ENCODE data around the gene MEF2C. TPM values are rescaled to one million over a fixed set of nuclear protein-coding genes. Genes with fewer than 3 reads are reported as not detected.
A peak's percentile ranks its signal among the peaks of the same experiment; 100 is the strongest.

The MEF2C gene
- total and polyA plus RNA-seq, 3 experiments from 2014 or later = 0.31 to 0.85 TPM; not detected in 1

DNA sequence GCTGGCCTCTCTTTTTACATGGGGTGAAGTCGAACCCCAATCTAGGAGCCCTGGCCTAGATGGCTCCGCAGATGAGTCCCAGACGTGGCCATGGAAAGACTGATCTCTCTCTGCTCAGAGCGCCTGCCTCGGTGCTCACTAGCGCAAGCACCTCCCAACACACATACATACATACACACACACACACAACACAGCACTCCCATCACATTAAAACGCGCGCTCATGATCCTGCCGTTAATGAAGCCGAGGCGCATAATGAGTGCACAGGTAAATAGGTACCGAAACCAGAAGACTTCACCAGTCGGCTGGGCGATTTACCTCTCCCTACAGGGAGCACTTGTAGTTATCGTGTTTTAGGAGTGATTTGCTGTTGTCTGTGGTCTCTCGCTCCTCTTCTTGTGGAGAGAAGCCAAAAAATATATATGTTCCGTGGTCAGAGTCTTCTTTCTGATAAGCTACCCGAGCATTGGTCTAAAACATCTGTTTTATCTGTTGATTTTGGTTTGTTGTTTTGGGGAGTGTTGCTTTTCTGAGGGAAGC, 207.7 kb downstream of the MEF2C start:
- peaks cover 23 to 36% (median 35%) of the 10 kb centered on the region in 3 donors for H3K4me1 Mint-ChIP-seq
- Histone ChIP-seq H3K27me3 (ENCODE audit: insufficient read depth, low read length, poor library complexity, severe bottlenecking) (peaks cover 69% of the 10 kb centered on the region), H3K27ac (ENCODE audit: low read depth, low read length) (no peak overlapping the region), H3K9me3 (ENCODE audit: low read length) (no peaks in the 10 kb centered on the region), H3K4me3 (ENCODE audit: low read length) (peak overlapping the region; percentile 34), H3K4me1 (ENCODE audit: insufficient read depth, low read length) (peaks cover 15% of the 10 kb centered on the region), H3K36me3 (ENCODE audit: insufficient read depth, low read length) (no peaks in the 10 kb centered on the region)
- peaks cover 0 to 4% (median 0%) of the 10 kb centered on the region in 3 donors for H3K36me3 Mint-ChIP-seq
- POLR2A ChIA-PET = no interaction called here
- peak overlapping the region in 6 of 8 donors; percentile 11 to 83 (median 72) for H3K27ac Mint-ChIP-seq
- peak overlapping the region; percentile 59 to 85 (median 76) for H3K4me3 Mint-ChIP-seq
- CTCF ChIA-PET = no interaction called here
- H3K9me3 Mint-ChIP-seq = peaks cover 1 to 33% (median 20%) of the 10 kb centered on the region in 5 donors
- peaks cover 69 to 84% of the 10 kb centered on the region in 2 donors for H3K27me3 Mint-ChIP-seq
- no peak for DNase-seq

DNA sequence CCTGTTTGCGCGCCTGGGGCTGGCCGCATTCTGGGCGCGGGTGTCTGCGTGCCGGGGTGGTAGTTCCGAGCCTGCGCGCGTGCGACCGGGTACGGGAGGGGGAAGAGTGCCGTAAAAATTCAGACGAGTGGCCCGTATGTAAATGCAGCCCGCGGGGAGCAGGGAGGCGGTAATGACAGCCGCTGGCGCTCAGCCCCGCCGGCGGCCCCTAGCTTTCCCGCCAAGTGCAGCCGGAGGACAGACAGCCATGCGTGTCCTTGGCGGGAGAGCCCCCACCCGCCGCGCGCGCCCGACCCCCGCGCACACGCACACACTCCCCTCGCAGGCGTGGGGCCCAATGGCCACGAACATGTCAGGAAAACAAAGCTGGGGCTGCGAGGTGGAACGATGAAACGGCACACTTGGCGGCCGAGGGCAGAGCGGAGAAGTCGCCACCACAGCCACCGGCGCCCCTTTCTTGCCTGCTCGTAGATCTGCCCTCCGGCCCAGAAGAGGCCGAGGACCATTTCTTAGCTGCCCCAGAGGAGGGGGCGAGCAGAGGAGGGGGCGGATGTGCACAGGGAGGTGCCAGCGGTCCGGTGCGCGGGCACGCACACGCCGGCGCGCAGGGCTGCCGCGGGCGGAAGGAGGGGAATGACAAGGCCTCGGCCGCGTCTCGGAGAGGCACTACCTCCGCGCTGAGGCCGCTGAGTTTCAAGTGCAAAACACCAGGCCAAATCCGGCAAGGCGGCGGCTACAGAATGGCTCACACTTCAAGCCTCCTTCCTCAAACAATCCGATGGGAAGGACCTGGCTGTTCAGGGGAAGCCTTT, 208.4 kb downstream of the MEF2C start:
- peak overlapping the region in 6 of 7 donors; percentile 59 to 79 (median 74) for H3K4me3 Mint-ChIP-seq
- peaks cover 23 to 36% (median 35%) of the 10 kb centered on the region in 3 donors for H3K4me1 Mint-ChIP-seq
- Histone ChIP-seq H3K36me3 (ENCODE audit: insufficient read depth, low read length) (no peaks in the 10 kb centered on the region), H3K27me3 (ENCODE audit: insufficient read depth, low read length, poor library complexity, severe bottlenecking) (peaks cover 67% of the 10 kb centered on the region), H3K9me3 (ENCODE audit: low read length) (no peaks in the 10 kb centered on the region), H3K27ac (ENCODE audit: low read depth, low read length) (no peak overlapping the region), H3K4me3 (ENCODE audit: low read length) (peak overlapping the region; percentile 34), H3K4me1 (ENCODE audit: insufficient read depth, low read length) (peaks cover 12% of the 10 kb centered on the region)
- peaks cover 74 to 88% of the 10 kb centered on the region in 2 donors for H3K27me3 Mint-ChIP-seq
- POLR2A ChIA-PET = no interaction called here
- peaks cover 0 to 4% (median 0%) of the 10 kb centered on the region in 3 donors for H3K36me3 Mint-ChIP-seq
- H3K27ac Mint-ChIP-seq = peak overlapping the region in 3 of 8 donors; percentile 54 to 83 (median 71)
- peaks cover 4 to 32% (median 20%) of the 10 kb centered on the region in 5 donors for H3K9me3 Mint-ChIP-seq
- CTCF ChIA-PET = no interaction called here
- DNase-seq = no peak

DNA sequence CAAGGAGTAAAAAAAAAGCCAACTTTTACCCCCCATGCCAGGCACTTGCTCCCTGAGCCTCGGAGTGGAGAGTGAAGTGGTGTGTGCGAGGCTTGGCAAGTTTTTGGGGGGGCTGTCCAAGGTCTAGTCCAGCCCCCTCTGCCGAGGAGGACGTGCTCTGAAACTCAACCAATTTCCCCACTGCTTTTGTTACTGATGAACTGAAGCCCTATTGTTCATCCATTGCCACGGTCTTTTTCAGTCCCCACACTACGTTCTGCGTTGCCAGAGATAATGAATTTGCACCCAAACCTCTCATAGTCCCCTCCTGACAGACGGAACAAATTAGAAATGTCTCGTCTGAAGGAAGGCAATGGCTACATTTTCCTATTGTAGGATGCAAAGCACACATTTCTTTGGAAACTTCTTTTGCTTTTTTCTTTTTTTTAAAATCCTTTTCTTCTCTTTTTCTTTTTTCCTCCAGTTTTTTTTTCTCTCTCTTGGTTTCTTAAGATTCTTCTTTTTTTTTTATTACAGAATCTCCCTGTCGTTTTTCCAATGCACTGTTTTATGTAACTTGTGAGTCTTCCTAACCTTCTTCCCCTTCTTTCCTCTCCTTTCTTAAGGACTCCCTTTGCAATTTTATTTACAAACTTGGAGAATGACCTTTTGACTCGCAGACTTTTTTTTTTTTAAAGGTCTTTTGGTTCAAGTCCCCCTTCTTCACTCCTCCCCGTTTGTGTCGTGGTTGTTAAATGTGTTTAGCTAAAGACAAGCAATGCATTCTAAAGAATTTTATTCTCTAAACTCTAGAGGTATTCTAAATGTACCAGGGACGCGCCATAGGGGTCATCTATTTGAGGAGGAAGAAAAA, 209.5 kb downstream of the MEF2C start:
- H3K27me3 Mint-ChIP-seq = peaks cover 73 to 88% of the 10 kb centered on the region in 2 donors
- H3K4me3 ChIP-seq (ENCODE audit: low read length) = no peak overlapping the region
- H3K4me1 Mint-ChIP-seq = peaks cover 21 to 36% (median 35%) of the 10 kb centered on the region in 3 donors
- H3K27ac ChIP-seq (ENCODE audit: low read depth, low read length) = no peak overlapping the region
- peaks cover 4 to 29% (median 20%) of the 10 kb centered on the region in 5 donors for H3K9me3 Mint-ChIP-seq
- H3K27me3 ChIP-seq (ENCODE audit: insufficient read depth, low read length, poor library complexity, severe bottlenecking) = peaks cover 65% of the 10 kb centered on the region
- peak overlapping the region in 6 of 7 donors; percentile 19 to 72 (median 40) for H3K4me3 Mint-ChIP-seq
- no peaks in the 10 kb centered on the region for H3K36me3 ChIP-seq (ENCODE audit: insufficient read depth, low read length)
- no peak for DNase-seq
- ChIA-PET CTCF (no interaction called here), POLR2A (no interaction called here)
- H3K27ac Mint-ChIP-seq = peak overlapping the region in 3 of 8 donors; percentile 32 to 83 (median 59)
- H3K9me3 ChIP-seq (ENCODE audit: low read length) = no peaks in the 10 kb centered on the region
- peaks cover 12% of the 10 kb centered on the region for H3K4me1 ChIP-seq (ENCODE audit: insufficient read depth, low read length)
- peaks cover 0 to 4% (median under 1%) of the 10 kb centered on the region in 3 donors for H3K36me3 Mint-ChIP-seq

DNA sequence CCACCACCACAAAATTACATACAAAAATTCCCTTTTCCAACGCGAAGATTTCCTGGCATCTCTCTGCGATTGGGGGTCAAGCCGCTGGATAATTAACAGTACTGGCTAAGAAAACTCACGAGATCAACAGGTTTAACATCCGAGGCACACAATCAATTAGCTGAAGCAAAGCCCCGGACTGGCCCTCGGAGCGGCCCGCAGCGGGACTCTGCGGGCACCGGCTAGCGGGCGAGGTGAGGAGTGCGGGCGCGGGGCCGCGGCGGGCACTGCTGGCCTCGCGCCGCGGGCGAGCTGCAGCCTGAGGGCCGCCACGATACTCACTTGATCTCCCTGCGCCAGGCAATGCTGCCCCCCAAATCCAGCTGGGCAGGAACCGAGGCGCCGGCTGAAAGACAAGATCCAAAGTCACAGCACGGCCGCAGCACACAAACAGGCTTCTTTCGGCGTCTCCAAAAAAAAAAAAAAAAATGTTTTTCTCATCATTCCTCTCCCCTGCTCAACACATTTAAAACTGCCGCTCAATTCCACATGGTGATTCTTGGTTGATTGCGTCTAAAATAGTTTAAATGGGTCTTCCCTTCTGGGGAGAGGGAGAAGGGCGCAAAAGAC, 210.2 kb downstream of the MEF2C start:
- Mint-ChIP-seq H3K27me3 (peaks cover 74 to 90% of the 10 kb centered on the region in 2 donors), H3K4me1 (peaks cover 24 to 40% (median 39%) of the 10 kb centered on the region in 3 donors), H3K36me3 (peaks cover 0 to 4% (median 2%) of the 10 kb centered on the region in 3 donors), H3K4me3 (peak overlapping the region in 3 of 7 donors; percentile 3 to 27 (median 12)), H3K9me3 (peaks cover 4 to 25% (median 18%) of the 10 kb centered on the region in 5 donors), H3K27ac (peak overlapping the region in 3 of 8 donors; percentile 32 to 83 (median 59))
- CTCF ChIA-PET = no interaction called here
- Histone ChIP-seq H3K36me3 (ENCODE audit: insufficient read depth, low read length) (no peaks in the 10 kb centered on the region), H3K27me3 (ENCODE audit: insufficient read depth, low read length, poor library complexity, severe bottlenecking) (peaks cover 66% of the 10 kb centered on the region), H3K4me1 (ENCODE audit: insufficient read depth, low read length) (peaks cover 12% of the 10 kb centered on the region), H3K9me3 (ENCODE audit: low read length) (no peaks in the 10 kb centered on the region), H3K27ac (ENCODE audit: low read depth, low read length) (no peak overlapping the region), H3K4me3 (ENCODE audit: low read length) (no peak overlapping the region)
- POLR2A ChIA-PET = no interaction called here
- no peak for DNase-seq

DNA sequence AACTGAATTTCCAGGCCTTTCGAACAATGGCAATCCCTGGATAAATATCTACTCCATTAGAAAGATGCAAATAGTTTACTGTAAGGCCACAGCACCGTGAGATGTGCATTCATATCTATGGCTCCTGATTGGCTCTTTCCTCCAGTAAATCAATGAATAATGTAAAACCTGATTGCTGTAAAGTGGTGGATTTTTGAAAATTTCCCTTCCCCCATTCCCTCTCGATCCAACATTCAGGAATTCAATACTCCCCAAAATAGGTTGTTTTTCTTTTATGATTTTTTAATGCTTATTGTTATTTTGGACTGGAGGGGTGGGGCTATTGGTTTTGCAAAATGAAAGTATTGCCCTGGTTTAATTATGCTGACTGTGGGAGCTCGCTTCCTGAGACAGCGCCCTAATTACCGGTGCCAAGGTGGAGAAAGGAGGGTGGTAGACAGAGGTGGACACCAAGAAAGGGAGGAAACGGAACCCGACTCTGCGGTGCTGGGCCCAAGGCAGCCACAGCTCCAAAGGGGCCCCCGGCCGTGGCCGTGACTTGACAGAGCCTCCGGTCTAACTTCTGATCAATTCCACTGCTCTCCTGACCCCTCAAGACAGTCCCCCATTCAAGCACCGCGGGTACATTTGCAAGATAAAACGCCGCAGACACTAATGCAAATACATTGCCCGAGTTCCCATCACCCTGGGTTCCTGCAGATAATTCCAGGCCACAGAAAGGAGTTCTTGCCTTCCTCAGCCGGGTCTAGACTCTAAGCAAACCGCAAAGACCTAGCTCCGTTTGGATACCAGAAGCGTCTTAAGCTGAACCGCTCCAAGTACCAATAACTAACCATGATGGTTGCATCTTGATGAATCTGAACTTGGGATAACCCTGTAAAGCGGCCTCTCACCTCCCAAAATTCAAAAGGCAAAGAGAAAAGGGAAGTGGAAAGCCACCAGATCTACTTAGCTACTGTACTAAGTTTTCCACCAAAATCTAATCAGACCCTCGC, 211.2 kb downstream of the MEF2C start:
- Mint-ChIP-seq H3K9me3 (peaks cover 4 to 25% (median 18%) of the 10 kb centered on the region in 5 donors), H3K36me3 (peaks cover 0 to 4% (median 2%) of the 10 kb centered on the region in 3 donors), H3K4me3 (peak overlapping the region in 5 of 7 donors; percentile 4 to 41 (median 15)), H3K4me1 (peaks cover 33 to 50% (median 48%) of the 10 kb centered on the region in 3 donors), H3K27ac (peak overlapping the region in 2 of 8 donors; percentile 7 to 48), H3K27me3 (peaks cover 80 to 91% of the 10 kb centered on the region in 2 donors)
- no peak overlapping the region for H3K4me3 ChIP-seq (ENCODE audit: low read length)
- ChIA-PET POLR2A (no interaction called here), CTCF (no interaction called here)
- H3K9me3 ChIP-seq (ENCODE audit: low read length) = no peaks in the 10 kb centered on the region
- H3K27me3 ChIP-seq (ENCODE audit: insufficient read depth, low read length, poor library complexity, severe bottlenecking) = peaks cover 65% of the 10 kb centered on the region
- no peaks in the 10 kb centered on the region for H3K36me3 ChIP-seq (ENCODE audit: insufficient read depth, low read length)
- H3K27ac ChIP-seq (ENCODE audit: low read depth, low read length) = no peak overlapping the region
- no peak for DNase-seq
- peaks cover 12% of the 10 kb centered on the region for H3K4me1 ChIP-seq (ENCODE audit: insufficient read depth, low read length)

DNA sequence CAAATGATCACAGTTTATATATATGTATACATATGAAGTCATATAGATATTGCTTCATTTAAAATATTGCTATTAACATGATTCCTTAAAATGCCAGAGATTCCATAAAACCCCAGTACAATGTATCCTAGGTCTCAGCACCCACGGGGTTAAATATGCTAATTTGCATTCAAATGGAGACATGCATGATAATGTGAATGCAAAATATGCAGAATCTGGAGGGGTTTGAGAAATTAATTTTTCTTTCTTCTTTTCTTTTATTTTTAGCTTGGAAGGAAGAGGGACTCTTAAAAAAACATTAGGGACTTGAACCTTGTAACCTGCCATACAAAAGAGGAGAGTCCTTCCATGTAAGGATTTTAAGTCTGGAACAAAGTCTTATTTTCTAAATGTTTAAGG, 211.9 kb downstream of the MEF2C start:
- Histone ChIP-seq H3K4me1 (ENCODE audit: insufficient read depth, low read length) (peaks cover 16% of the 10 kb centered on the region), H3K27me3 (ENCODE audit: insufficient read depth, low read length, poor library complexity, severe bottlenecking) (peaks cover 68% of the 10 kb centered on the region), H3K4me3 (ENCODE audit: low read length) (no peak overlapping the region), H3K36me3 (ENCODE audit: insufficient read depth, low read length) (no peaks in the 10 kb centered on the region), H3K9me3 (ENCODE audit: low read length) (no peaks in the 10 kb centered on the region), H3K27ac (ENCODE audit: low read depth, low read length) (no peak overlapping the region)
- Mint-ChIP-seq H3K27ac (no peak overlapping the region), H3K27me3 (peaks cover 83 to 93% of the 10 kb centered on the region in 2 donors), H3K9me3 (peaks cover 4 to 23% (median 18%) of the 10 kb centered on the region in 5 donors), H3K4me3 (no peak overlapping the region), H3K4me1 (peaks cover 36 to 51% (median 50%) of the 10 kb centered on the region in 3 donors), H3K36me3 (peaks cover 0 to 4% (median 2%) of the 10 kb centered on the region in 3 donors)
- CTCF ChIA-PET = no interaction called here
- DNase-seq = no peak
- POLR2A ChIA-PET = no interaction called here

DNA sequence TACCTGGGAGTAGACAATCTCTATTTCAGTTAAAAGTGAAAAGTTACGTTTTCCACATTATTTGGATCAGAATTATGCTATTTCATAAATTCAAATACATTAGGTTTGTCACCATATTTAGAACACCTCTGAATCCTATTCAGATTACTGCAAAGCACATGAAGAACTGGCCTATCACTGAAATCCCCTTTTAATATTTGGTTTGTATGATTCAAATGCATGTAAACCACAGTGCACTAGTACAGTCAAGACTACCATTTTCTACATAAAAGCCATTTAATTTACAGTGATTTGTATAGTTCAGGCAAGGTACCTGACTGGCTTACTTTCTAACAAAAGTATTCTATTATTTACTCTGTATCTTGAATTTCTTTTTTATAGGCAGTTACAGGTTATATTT, 212.5 kb downstream of the MEF2C start:
- peaks cover 4 to 26% (median 19%) of the 10 kb centered on the region in 5 donors for H3K9me3 Mint-ChIP-seq
- peaks cover 83 to 94% of the 10 kb centered on the region in 2 donors for H3K27me3 Mint-ChIP-seq
- peaks cover 39 to 52% (median 50%) of the 10 kb centered on the region in 3 donors for H3K4me1 Mint-ChIP-seq
- H3K27ac ChIP-seq (ENCODE audit: low read depth, low read length) = no peak overlapping the region
- POLR2A ChIA-PET = no interaction called here
- peaks cover 74% of the 10 kb centered on the region for H3K27me3 ChIP-seq (ENCODE audit: insufficient read depth, low read length, poor library complexity, severe bottlenecking)
- H3K36me3 Mint-ChIP-seq = peaks cover 0 to 4% (median 2%) of the 10 kb centered on the region in 3 donors
- H3K4me3 Mint-ChIP-seq = no peak overlapping the region
- H3K9me3 ChIP-seq (ENCODE audit: low read length) = no peaks in the 10 kb centered on the region
- no peak overlapping the region for H3K27ac Mint-ChIP-seq
- CTCF ChIA-PET = no interaction called here
- no peak overlapping the region for H3K4me3 ChIP-seq (ENCODE audit: low read length)
- no peaks in the 10 kb centered on the region for H3K36me3 ChIP-seq (ENCODE audit: insufficient read depth, low read length)
- peaks cover 16% of the 10 kb centered on the region for H3K4me1 ChIP-seq (ENCODE audit: insufficient read depth, low read length)
- no peak for DNase-seq
